ENCODE measurements around the gene TMEM145.

TMEM145 gene

DNA sequence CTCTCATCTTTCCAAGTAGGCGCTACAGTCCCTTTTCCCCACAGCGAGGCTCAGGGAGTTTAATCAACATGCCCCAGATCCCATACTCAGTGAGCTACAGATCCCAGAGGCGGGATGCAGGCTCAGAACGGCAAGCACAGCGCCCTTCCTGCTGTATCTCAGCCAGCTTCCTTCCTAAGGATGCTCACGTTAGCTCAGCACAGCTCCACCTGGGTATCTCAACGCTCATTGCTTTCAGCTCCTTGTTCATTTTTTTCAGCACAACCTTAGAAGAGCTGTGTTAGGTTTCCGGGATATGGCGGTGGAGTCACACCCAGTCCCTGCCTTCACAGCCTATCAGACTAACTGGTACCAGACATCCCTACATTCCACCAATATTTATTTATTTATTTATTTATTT lies 9.2 kb downstream of the TMEM145 start:
- no peak for DNase-seq (ENCODE audit: extremely low read depth, low read depth)

DNA sequence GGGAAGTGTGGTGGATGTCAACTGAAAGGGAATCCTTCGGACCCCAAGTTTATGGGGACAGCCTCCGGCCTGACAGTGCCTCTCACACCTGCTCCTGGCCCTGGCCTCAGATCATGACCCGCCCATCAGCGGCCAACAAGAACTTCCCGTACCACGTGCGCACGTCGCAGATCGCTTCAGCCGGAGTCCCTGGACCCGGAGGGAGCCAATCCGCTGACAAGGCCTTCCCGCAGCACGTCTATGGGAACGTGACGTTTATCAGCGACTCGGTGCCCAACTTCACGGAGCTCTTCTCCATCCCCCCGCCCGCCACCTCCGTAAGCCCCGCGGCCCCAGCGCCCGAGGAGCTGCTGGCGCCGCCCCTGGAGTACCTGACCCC lies 10.4 kb downstream of the TMEM145 start:
- DNase-seq (ENCODE audit: extremely low read depth, low read depth) = no peak
- TF ChIP-seq, protein P1, sequence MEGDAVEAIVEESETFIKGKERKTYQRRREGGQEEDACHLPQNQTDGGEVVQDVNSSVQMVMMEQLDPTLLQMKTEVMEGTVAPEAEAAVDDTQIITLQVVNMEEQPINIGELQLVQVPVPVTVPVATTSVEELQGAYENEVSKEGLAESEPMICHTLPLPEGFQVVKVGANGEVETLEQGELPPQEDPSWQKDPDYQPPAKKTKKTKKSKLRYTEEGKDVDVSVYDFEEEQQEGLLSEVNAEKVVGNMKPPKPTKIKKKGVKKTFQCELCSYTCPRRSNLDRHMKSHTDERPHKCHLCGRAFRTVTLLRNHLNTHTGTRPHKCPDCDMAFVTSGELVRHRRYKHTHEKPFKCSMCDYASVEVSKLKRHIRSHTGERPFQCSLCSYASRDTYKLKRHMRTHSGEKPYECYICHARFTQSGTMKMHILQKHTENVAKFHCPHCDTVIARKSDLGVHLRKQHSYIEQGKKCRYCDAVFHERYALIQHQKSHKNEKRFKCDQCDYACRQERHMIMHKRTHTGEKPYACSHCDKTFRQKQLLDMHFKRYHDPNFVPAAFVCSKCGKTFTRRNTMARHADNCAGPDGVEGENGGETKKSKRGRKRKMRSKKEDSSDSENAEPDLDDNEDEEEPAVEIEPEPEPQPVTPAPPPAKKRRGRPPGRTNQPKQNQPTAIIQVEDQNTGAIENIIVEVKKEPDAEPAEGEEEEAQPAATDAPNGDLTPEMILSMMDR (IDR thresholded peaks at IDR 0.05; ENCODE audit: low read depth, low read length) = no peak

More for the DNA sequence above, 9.2 kb downstream of the TMEM145 start:
- TF ChIP-seq, protein P1 (IDR thresholded peaks at IDR 0.05; ENCODE audit: low read depth, low read length) = no peak

DNA sequence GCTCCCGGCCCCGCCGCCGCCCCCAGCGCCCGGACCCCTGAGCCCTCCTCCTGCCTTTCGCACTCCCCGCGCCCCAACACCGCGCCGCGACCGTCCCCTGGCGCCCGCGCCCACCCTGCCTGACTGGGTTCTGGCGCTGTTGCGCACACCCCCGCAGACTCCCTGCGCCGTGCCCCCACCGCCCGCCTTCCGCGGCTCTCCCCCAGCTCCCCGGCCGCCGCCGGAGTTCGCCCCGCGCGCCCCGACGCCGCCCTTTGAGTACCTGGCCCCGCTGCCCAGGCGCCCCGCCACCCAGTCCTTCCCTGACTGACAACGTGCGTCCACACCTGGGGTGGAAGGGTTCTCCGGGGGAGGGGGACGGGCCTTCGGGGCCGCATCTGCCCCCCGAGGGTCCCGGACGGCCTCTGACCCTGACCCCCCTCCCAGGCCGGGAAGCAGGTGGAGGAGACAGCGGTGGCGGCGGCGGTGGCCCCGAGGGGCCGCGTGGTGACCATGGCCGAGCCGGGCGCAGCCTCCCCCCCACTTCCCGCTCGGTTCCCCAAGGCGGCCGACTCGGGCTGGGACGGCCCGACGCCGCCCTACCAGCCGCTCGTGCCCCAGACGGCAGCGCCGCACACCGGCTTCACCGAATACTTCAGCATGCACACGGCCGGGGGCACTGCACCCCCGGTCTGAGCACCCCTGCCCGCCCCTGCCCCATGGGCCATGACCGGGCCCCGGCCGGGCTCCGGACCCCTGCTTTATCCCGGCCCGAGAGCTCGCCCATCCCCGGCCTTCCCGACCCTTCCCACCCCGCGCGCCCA lies 10.9 kb downstream of the TMEM145 start:
- TF ChIP-seq, protein P1 (IDR thresholded peaks at IDR 0.05; ENCODE audit: low read depth, low read length) = no peak
- DNase-seq (ENCODE audit: extremely low read depth, low read depth) = no peak

DNA sequence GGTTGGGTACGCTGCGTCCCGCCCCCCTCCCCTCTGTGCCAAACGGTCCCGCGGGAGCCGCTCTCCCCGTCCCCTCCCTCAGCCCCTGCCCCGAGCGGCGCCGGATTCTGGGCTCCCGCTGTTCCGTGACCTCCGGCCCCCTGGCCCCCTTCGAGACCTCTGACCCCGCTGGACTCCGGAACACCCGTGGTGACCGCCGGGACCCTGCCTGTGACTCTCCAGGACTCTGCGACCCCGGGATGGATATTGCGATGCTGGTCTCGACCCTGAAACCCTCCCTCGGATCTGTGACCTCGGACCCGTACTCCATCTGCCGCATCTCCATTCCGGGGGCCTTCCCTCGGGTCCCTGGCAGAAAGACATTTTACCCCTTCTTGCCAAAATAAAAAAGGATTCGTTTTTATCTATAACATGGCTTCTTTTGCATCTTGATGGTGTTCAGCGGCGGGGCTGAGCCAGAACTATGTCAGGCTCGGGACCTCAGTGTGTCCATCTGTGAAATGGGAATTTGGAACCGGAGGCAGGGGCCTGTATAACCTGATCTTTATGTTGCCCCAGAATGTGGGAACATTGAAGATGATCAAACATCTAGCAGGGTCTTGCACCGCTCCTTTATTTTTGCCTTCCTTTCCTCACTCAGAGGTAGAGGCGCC lies 11.7 kb downstream of the TMEM145 start:
- TF ChIP-seq, protein P1 (IDR thresholded peaks at IDR 0.05; ENCODE audit: low read depth, low read length) = no peak

DNA sequence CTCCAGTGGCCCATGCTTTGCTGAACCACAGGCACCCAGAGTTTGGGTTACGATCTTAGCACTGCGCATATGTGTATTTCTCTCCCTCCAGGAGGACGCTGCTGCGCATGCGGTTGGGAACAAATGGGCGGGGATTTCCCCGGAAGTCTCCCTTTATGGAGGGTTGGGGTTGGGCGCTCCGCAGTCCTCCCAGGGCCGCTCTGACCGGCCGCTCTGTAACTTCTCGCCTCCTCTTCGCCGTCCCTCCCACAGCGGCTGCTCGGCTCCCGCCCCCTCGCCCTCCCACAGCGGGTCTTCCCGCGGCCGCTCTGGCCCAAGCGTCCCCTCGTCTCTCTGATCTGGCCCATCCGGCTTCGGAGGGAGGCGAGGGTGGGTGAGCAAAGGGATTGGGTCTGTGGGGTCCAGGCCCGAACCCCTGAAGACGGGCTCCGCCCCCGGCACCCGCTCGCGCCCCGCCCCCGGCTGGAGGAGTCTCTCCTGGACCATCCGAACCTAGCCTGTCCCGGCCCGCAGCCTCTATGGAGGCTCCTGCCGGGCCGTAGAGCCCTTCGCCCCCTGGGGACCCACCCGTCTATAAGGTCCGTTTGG lies 12.3 kb downstream of the TMEM145 start, which contains the start of gene MEGF8:
Gene MEGF8 (plus strand): TSS at position 328 of the 588 bp plus-strand sequence. CDS start 609 bp downstream, outside the sequence.
- peak; percentile 97 for DNase-seq (ENCODE audit: extremely low read depth, low read depth)
- TF ChIP-seq, protein P1 (IDR thresholded peaks at IDR 0.05; ENCODE audit: low read depth, low read length) = peak; percentile 96

More for the DNA sequence above, 11.7 kb downstream of the TMEM145 start:
- no peak for DNase-seq (ENCODE audit: extremely low read depth, low read depth)

DNA sequence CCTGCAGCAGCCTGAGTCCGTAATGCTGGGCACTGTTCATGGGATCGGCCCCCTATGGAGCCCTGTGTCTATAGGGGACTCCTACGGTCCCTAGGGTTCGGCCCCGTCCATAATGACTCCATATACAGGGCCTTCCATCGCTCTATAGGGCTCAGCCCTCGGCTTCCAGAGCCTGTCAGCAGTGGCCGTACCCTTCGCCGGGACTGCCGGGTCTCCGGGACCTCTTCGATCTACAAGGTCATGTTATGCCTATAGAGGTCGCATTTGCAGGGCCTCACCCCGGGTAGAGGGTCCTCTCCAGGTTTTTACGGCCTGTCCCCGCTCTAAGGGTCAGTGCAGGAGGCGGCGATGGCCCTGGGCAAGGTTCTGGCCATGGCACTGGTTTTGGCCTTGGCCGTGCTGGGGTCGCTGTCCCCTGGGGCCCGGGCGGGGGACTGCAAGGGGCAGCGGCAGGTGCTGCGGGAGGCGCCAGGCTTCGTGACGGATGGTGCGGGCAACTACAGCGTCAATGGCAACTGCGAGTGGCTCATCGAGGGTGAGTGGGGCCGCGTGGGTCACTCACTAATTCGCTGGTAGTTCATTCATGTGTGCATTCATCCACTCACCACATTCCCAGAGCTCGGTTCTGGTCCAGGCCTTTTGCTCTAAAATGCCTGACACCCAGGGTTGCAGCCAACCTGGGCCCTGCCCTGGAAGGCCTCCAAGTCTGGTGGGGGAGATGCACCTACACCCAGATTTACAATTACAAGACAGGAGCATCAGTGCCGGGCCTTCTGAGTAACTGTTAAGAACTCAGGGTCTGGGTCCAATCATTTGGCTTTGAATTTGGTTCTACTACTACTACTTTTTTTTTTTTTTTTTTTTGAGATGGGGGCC lies 13.0 kb downstream of the TMEM145 start:
- TF ChIP-seq, protein P1 (IDR thresholded peaks at IDR 0.05; ENCODE audit: low read depth, low read length) = no peak; the same call in 1 of the 2 replicates
- DNase-seq (ENCODE audit: extremely low read depth, low read depth) = no peak

Measured in AG09319 (cell line).